H1 (cell line): ENCODE data around the gene PTPRT. TPM values are rescaled to one million over a fixed set of nuclear protein-coding genes. Genes with fewer than 3 reads are reported as not detected.

Experiments
- RFX5 ChIP-seq: IDR thresholded peaks from 2 replicates; pipeline ENCODE4 v1.6.1; 2011; ENCODE audit warnings: low read depth, low read length, improper control_type of control experiment, borderline replicate concordance
- polyA plus RNA-seq, 7 experiments: library from polyadenylated mRNA; depleted of rRNA in 3 of 7; stranded (reverse) in 5 of 7; unstranded in 2 of 7; fragments of >200 nt in 5 of 7; fragments of 200-250 nt in 2 of 7; gene quantifications; 1 replicate in 5 of 7; 2 replicates in 1 of 7; 4 replicates in 1 of 7; pipeline versions ENCODE4 v1.2.1 to v1.2.3, GENCODE V29; 2011 to 2013; ENCODE audit warnings: missing spikeins in 2 of 7, mixed read lengths in 2 of 7
- total RNA-seq: library from RNA; stranded (reverse); fragmentation: NEBNext Ultra II Directional; extraction: Animal tissue kit (Norgen Biotek cat#: 25700); gene quantifications from 2 replicates; pipeline ENCODE4 v1.2.1, GENCODE V29; 2021

PTPRT gene
- total and polyA plus RNA-seq, 2 of the 8 experiments (the other 6 are each of a cell fraction or from before 2014, with no cell fraction given): 0.33 to 1.8 TPM

- TF ChIP-seq RFX5: no peak
Measured at GRCh38 chr20:42475773-42476172, 713.9 kb downstream of the PTPRT start (continued).
